K562 (cell line): ENCODE data around the gene PRELID3B. TPM values are rescaled to one million over a fixed set of nuclear protein-coding genes. Genes with fewer than 3 reads are reported as not detected.
A peak's percentile ranks its signal among the peaks of the same experiment; 100 is the strongest.
"Not testable (repeated sequence)": the region's sequence is repeated elsewhere in the genome, so short reads cannot be mapped to it uniquely, and the experiment has no call there.

Experiments
- ATAC-seq: fragments of 200-7000 bp; cut with Tn5 transposase; 3 replicates; pipeline ENCODE4 v1.9.1; 2020; ENCODE audit warnings: moderate library complexity
- BruUV-seq: library from RNA; stranded (reverse); fragments of 400-500 nt; replicated peaks from 2 replicates; lab custom pipeline; 2021; lab: Mats Ljungman, UMichigan
- CTCF ChIA-PET: fragments of 300-600 bp; formaldehyde crosslinking; extraction: SDS; loops from one replicate; lab custom pipeline; 2021; ENCODE audit warnings: low intra/inter-chr PET ratio; lab: Yijun Ruan, JAX
- POLR2A ChIA-PET: fragments of 300-600, 350-650 bp; sonication (Branson Sonifier 250); formaldehyde crosslinking; extraction: SDS; loops from one replicate; lab custom pipeline; 2021; ENCODE audit warnings: antibody characterized with exemption, inconsistent platforms; lab: Yijun Ruan, JAX
- DNase-seq, 4 experiments: peaks; one replicate each; pipeline versions ENCODE4 v3.0.0 to v3.0.0-alpha.2; 2011 to 2018; ENCODE audit warnings: low spot score in 3 of 4, mixed read lengths in 3 of 4; ENCODE audit errors: extremely low read depth in 1 of 4
- FAIRE-seq: peaks from 2 replicates; lab custom pipeline; 2011; peaks lifted over from hg19 to GRCh38; lab: Jason Lieb, UNC
- H2AFZ ChIP-seq: 2 replicates; pipeline ENCODE4 v1.6.0; 2011; ENCODE audit warnings: low read depth, low read length, control low read depth, inconsistent platforms
- H3K27ac ChIP-seq: fragments of 200-600 bp; 3 replicates; pipeline ENCODE4 v1.8.0; 2011; ENCODE audit warnings: low read depth, mild to moderate bottlenecking, control low read depth, inconsistent platforms, low read length, moderate library complexity, mixed read lengths; ENCODE audit errors: extremely low read depth
- H3K27me3 ChIP-seq, 2 experiments: fragments of 300-600 bp in 1 of 2; 2 replicates in 1 of 2; 3 replicates in 1 of 2; pipeline versions ENCODE4 v1.6.0 to v1.8.0; 2011; ENCODE audit warnings: inconsistent platforms in 2 of 2, low read length in 2 of 2, mild to moderate bottlenecking in 1 of 2, mixed read lengths in 1 of 2, moderate library complexity in 1 of 2; ENCODE audit not compliant: control insufficient read depth in 2 of 2, insufficient read depth in 2 of 2
- H3K36me3 ChIP-seq: fragments of 300-600 bp; 3 replicates; pipeline ENCODE4 v1.8.0; 2011; ENCODE audit warnings: mild to moderate bottlenecking, low read length, inconsistent platforms; ENCODE audit not compliant: control insufficient read depth, insufficient read depth
- H3K4me1 ChIP-seq, 2 experiments: fragments of 200-600 bp in 1 of 2; replicated peaks in 1 of 2; 2 replicates in 1 of 2; 3 replicates in 1 of 2; pipeline versions ENCODE4 v1.5.1 to v1.8.0; 2011; ENCODE audit warnings: inconsistent platforms in 2 of 2, low read length in 2 of 2, mild to moderate bottlenecking in 1 of 2, mixed read lengths in 1 of 2, moderate library complexity in 1 of 2; ENCODE audit not compliant: control insufficient read depth in 2 of 2, insufficient read depth in 2 of 2
- H3K4me2 ChIP-seq: 2 replicates; pipeline ENCODE4 v1.6.1; 2011; ENCODE audit warnings: low read length, control low read depth, inconsistent platforms, mixed read lengths; ENCODE audit not compliant: insufficient read depth
- H3K4me3 ChIP-seq: fragments of 200-600 bp; sonication (generic), shearing (Covaris generic); 2 replicates; pipeline ENCODE4 v1.5.1; 2016; ENCODE audit warnings: control low read depth, inconsistent platforms
- H3K79me2 ChIP-seq: fragments of 200-600 bp; 3 replicates; pipeline ENCODE4 v1.8.0; 2011; ENCODE audit warnings: low read length, inconsistent platforms; ENCODE audit not compliant: control insufficient read depth, insufficient read depth
- H3K9ac ChIP-seq, 2 experiments: 2 replicates each; pipeline versions ENCODE4 v1.6.0 to v1.6.1; 2011; ENCODE audit warnings: low read depth in 2 of 2, low read length in 2 of 2, control low read depth in 1 of 2, inconsistent platforms in 1 of 2, mild to moderate bottlenecking in 1 of 2, mixed read lengths in 1 of 2; ENCODE audit not compliant: insufficient read depth in 1 of 2
- H3K9me1 ChIP-seq: one replicate; pipeline ENCODE4 v1.6.0; 2011; ENCODE audit warnings: inconsistent platforms, mild to moderate bottlenecking, low read length, moderate library complexity; ENCODE audit not compliant: control insufficient read depth, insufficient read depth
- H3K9me3 ChIP-seq: replicated peaks from 2 replicates; pipeline ENCODE4 v1.5.1; 2011; ENCODE audit warnings: low read depth, low read length, inconsistent platforms; ENCODE audit not compliant: control insufficient read depth, insufficient read depth
- H4K20me1 ChIP-seq: replicated peaks from 2 replicates; pipeline ENCODE4 v1.6.1; 2011; ENCODE audit warnings: low read length, inconsistent platforms, mixed read lengths; ENCODE audit not compliant: control insufficient read depth, insufficient read depth
- MEF2D ChIP-seq: conservative IDR thresholded peaks from 2 replicates; pipeline ENCODE4 v1.6.1; 2016; ENCODE audit warnings: low read depth, missing genetic modification characterization, missing compliant biosample characterization
- NFRKB ChIP-seq: fragments of 450-650 bp; IDR thresholded peaks from 2 replicates; pipeline ENCODE4 v1.6.1; 2016; ENCODE audit warnings: low read depth
- ZBTB11 ChIP-seq, 3 experiments: fragments of 200-800 bp in 1 of 3; fragments of 250-450 bp in 1 of 3; fragments of 450-650 bp in 1 of 3; sonication (Bioruptor Pico) in 1 of 3; sonication (Bioruptor generic) in 1 of 3; formaldehyde crosslinking in 1 of 3; IDR thresholded peaks; 2 replicates each; pipeline versions ENCODE4 v1.6.1 to v1.8.0; 2016 to 2022; ENCODE audit warnings: mild to moderate bottlenecking in 2 of 3, missing genetic modification characterization in 2 of 3, missing compliant biosample characterization in 1 of 3, moderate library complexity in 1 of 3
- ZNF121 ChIP-seq: sonication (generic); formaldehyde crosslinking; conservative IDR thresholded peaks from 2 replicates; pipeline ENCODE4 v1.8.0; 2022; ENCODE audit warnings: missing genetic modification reagents
- ZNF175 ChIP-seq: fragments of 200-800 bp; sonication (Bioruptor generic); IDR thresholded peaks from 2 replicates; pipeline ENCODE4 v1.6.1; 2016; ENCODE audit warnings: low read depth, mild to moderate bottlenecking, missing genetic modification characterization, missing compliant biosample characterization
- ZNF354B ChIP-seq: fragments of 250-450 bp; sonication (Bioruptor Pico); IDR thresholded peaks from 2 replicates; pipeline ENCODE4 v1.4.0; 2020
- WGBS: fragments of 100-300 bp; shearing (Covaris generic); methylation state at CpG from one replicate; pipeline ENCODE4 v1.1.6; 2016; ENCODE audit warnings: low coverage, mixed read lengths; ENCODE audit not compliant: insufficient coverage; ENCODE audit errors: missing lambda C conversion rate; 5-methylcytosine and 5-hydroxymethylcytosine counted together
- in situ Hi-C: fragments of 300-500 bp; cut with MboI; formaldehyde crosslinking; loops from 4 replicates; pipeline ENCODE4 v1.15.0; 2018; ENCODE audit warnings: inconsistent platforms, mixed read lengths
- intact Hi-C: fragments of 100-400 bp; cut with micrococcal nuclease; formaldehyde crosslinking; loops from 2 replicates; pipeline ENCODE4 v1.14.2; 2022
- polyA plus RNA-seq, 8 experiments: library from polyadenylated mRNA; depleted of rRNA in 4 of 8; stranded (reverse) in 5 of 8; unstranded in 3 of 8; fragments of >200 nt; fragmentation: Nextera tagmentation in 2 of 8; fragmentation: Illumina TruSeq in 1 of 8; extraction: Ambion mirVana in 2 of 8; extraction: Trizol in 1 of 8; gene quantifications; 2 replicates each; pipeline versions ENCODE4 v1.2.1 to v1.2.3, GENCODE V29; 2011 to 2014; ENCODE audit warnings: inconsistent platforms in 1 of 8, missing spikeins in 1 of 8
- total RNA-seq, 7 experiments: library from RNA; depleted of rRNA in 6 of 7; stranded (reverse); fragments of >200 nt in 6 of 7; fragmentation: Illumina TruSeq in 2 of 7; extraction: Trizol in 2 of 7; gene quantifications; 2 replicates each; pipeline versions ENCODE4 v1.2.1 to v1.2.3, GENCODE V29; 2011 to 2021; ENCODE audit warnings: low replicate concordance in 1 of 7
- TF ChIP-seq, protein P1 (sequence below): IDR thresholded peaks from 2 replicates; pipeline ENCODE4 v1.6.1; 2016; ENCODE audit warnings: missing genetic modification characterization, missing compliant biosample characterization

Gene PRELID3B
- total and polyA plus RNA-seq, 9 of the 15 experiments (the other 6 are each of a cell fraction or from before 2014, with no cell fraction given): 77.0 to 186 (median 101) TPM

- Histone ChIP-seq H3K4me2 (peak overlapping the region; percentile 44; the same call in 1 of the 2 replicates), H4K20me1 (no peaks in the 10 kb centered on the region), H3K27ac (0 out of 3 replicates have a peak overlapping the region, but pooled peaks have one; percentile 9), H3K27me3 (no peaks in the 10 kb centered on the region), H3K9me1 (no peaks in the 10 kb centered on the region), H3K36me3 (peaks cover 3% of the 10 kb centered on the region; the same call in 1 of the 3 replicates), H3K9me3 (no peaks in the 10 kb centered on the region), H2AFZ (peak overlapping the region; percentile 54; the same call in 1 of the 2 replicates), H3K9ac (peak overlapping the region in 1 of 2 experiments; percentile 54; a peak in 1 of 4 replicates), H3K4me3 (no peak overlapping the region), H3K79me2 (no peaks in the 10 kb centered on the region)
- in situ Hi-C loops (no loop called here), intact Hi-C loops (no loop called here)
- DNase-seq: no peak
- FAIRE-seq: no peak
- 71% methylated on average over 17 of the region's 17 CpGs for WGBS
- no TSS peak for BruUV-seq
- ATAC-seq: no peak
- TF ChIP-seq ZNF121 (CRISPR knock-in tag): no peak
- TF ChIP-seq MEF2D: 0 out of 2 replicates have a peak, but pooled peaks have one; percentile 18
- TF ChIP-seq, all 486 proteins: peak for 1
- CTCF ChIA-PET: no interaction called here
- peaks cover 78 to 88% of the 10 kb centered on the region in 2 experiments for H3K4me1 ChIP-seq
- POLR2A ChIA-PET: interaction anchor here (1.4 kb wide), 1 partner anchor 19 kb away, joined by 3 read pairs; the partner anchor contains the start of gene ATP5F1E
Observed at GRCh38 chr20:59013031-59013951, 29.3 kb downstream of the PRELID3B start.

DNA sequence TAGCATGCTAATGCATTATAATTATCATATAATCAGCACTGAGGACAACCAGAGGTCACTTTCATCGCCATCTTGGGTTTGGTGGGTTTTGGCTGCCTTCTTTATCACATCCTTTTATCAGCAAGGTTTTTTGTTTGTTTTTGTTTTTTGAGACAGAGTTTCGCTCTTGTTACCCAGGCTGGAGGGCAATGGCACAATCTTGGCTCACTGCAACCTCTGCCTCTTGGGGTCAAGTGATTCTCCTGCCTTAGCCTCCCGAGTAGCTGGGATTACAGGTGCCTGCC lies 30.8 kb downstream of the PRELID3B start:
- ATAC-seq, BruUV-seq, H3K27me3 ChIP-seq, H3K79me2 ChIP-seq, in situ Hi-C loops, H3K9me3 ChIP-seq, H4K20me1 ChIP-seq, FAIRE-seq, intact Hi-C loops, H3K9me1 ChIP-seq, H3K36me3 ChIP-seq, H3K4me3 ChIP-seq, DNase-seq: not testable (repeated sequence)
- POLR2A ChIA-PET: interaction anchor here (1.0 to 4.4 kb wide), 3 partner anchors 18 to 29 kb away, joined by 4 to 15 read pairs (median 5); partner anchors contain the start of gene ATP5F1E
- Histone ChIP-seq H3K4me2 (peak overlapping the region; percentile 70; the same call in 1 of the 2 replicates), H2AFZ (peak overlapping the region; percentile 84), H3K9ac (peak overlapping the region; percentile 37 to 53; a peak in 3 of 4 replicates), H3K4me1 (peaks cover 79 to 88% of the 10 kb centered on the region in 2 experiments), H3K27ac (peak overlapping the region; percentile 83)
- 28% methylated on average over 3 of the region's 3 CpGs for WGBS
- CTCF ChIA-PET: interaction anchor here (0.6 kb wide), 1 partner anchor 360 kb away, joined by 3 read pairs; no protein-coding TSS in a partner anchor
- TF ChIP-seq, protein P1, sequence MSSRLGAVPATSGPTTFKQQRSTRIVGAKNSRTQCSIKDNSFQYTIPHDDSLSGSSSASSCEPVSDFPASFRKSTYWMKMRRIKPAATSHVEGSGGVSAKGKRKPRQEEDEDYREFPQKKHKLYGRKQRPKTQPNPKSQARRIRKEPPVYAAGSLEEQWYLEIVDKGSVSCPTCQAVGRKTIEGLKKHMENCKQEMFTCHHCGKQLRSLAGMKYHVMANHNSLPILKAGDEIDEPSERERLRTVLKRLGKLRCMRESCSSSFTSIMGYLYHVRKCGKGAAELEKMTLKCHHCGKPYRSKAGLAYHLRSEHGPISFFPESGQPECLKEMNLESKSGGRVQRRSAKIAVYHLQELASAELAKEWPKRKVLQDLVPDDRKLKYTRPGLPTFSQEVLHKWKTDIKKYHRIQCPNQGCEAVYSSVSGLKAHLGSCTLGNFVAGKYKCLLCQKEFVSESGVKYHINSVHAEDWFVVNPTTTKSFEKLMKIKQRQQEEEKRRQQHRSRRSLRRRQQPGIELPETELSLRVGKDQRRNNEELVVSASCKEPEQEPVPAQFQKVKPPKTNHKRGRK (tag): peak; percentile 36; the same call in 1 of the 2 replicates
- TF ChIP-seq ZBTB11 (CRISPR knock-in tag; IDR thresholded peaks at IDR 0.05) (peak in 1 of 3 experiments; percentile 66; a peak in 1 of 6 replicates), ZNF354B (CRISPR knock-in tag) (peak; percentile 16; the same call in 1 of the 2 replicates), ZNF175 (CRISPR knock-in tag) (peak; percentile 63; the same call in 1 of the 2 replicates), NFRKB (0 out of 2 replicates have a peak, but pooled peaks have one; percentile 61)
